Omental fat pad (tissue), 4 donors: ENCODE results near the gene FZD8. TPM values are rescaled to one million over a fixed set of nuclear protein-coding genes. Genes with fewer than 3 reads are reported as not detected.
"Not testable (repeated sequence)": the region's sequence is repeated elsewhere in the genome, so short reads cannot be mapped to it uniquely, and the experiment has no call there.

ENCODE experiments used
- ATAC-seq: fragments of 150-250 bp; one replicate; pipeline ENCODE4 v1.9.1; 2016; ENCODE audit warnings: mild to moderate bottlenecking, moderate library complexity; ENCODE audit not compliant: low FRiP score
- DNase-seq: peaks from one replicate; pipeline ENCODE4 v3.0.0-alpha.2; 2019; ENCODE audit warnings: low spot score
- CTCF ChIP-seq, 3 donors: fragments of 450-650 bp; IDR thresholded peaks; one replicate each; pipeline ENCODE4 v1.5.1; 2016 to 2017; ENCODE audit warnings: antibody characterized with exemption in 3 of 3, mild to moderate bottlenecking in 3 of 3, moderate library complexity in 2 of 3
- total RNA-seq, 4 donors: library from RNA; depleted of rRNA; stranded (reverse); fragments of >200 nt; gene quantifications; one replicate each; pipeline ENCODE4 v1.1.0, GENCODE V29; 2016

The FZD8 gene
- total RNA-seq, result 1 to 10 TPM; 3.8 to 7.1 (median 5.1) TPM

GRCh38 chr10:35642035-35642792, at the start of gene FZD8:
TSS of gene FZD8 (minus strand) at chr10:35642296. CDS start at chr10:35641429, 867 bp downstream.
- no peak for TF ChIP-seq CTCF (IDR thresholded peaks at IDR 0.05)
- peak; percentile 89 for ATAC-seq
- DNase-seq, result peak; percentile 64

GRCh38 chr10:35691522-35692236, 49.6 kb upstream of the FZD8 start:
- DNase-seq, result no peak
- no peak for TF ChIP-seq CTCF (IDR thresholded peaks at IDR 0.05)
- no peak for ATAC-seq

- ATAC-seq, result no peak
- no peak for TF ChIP-seq CTCF (IDR thresholded peaks at IDR 0.05)
These were observed 48.4 kb upstream of the FZD8 start for GRCh38 chr10:35690534-35690933.

GRCh38 chr10:35685858-35686257, 43.8 kb upstream of the FZD8 start:
- not testable (repeated sequence) for DNase-seq, ATAC-seq

More at GRCh38 chr10:35690534-35690933, 48.4 kb upstream of the FZD8 start:
- DNase-seq, result no peak

- DNase-seq, result no peak
- no peak for ATAC-seq
- TF ChIP-seq CTCF (IDR thresholded peaks at IDR 0.05), result no peak
These were observed 43.3 kb upstream of the FZD8 start for GRCh38 chr10:35685402-35685801.

- no peak for TF ChIP-seq CTCF (IDR thresholded peaks at IDR 0.05)
- DNase-seq (no peak), ATAC-seq (no peak)
These were observed 42.5 kb upstream of the FZD8 start for GRCh38 chr10:35684586-35684985.

- no peak for TF ChIP-seq CTCF (IDR thresholded peaks at IDR 0.05)
- no peak for DNase-seq
- ATAC-seq, result no peak
These were observed 33.8 kb upstream of the FZD8 start for GRCh38 chr10:35675846-35676245.
